Breast epithelium (tissue), 4 donors: ENCODE results near the gene ZDHHC4. TPM values are rescaled to one million over a fixed set of nuclear protein-coding genes. Genes with fewer than 3 reads are reported as not detected.

Source experiments
- DNase-seq, 2 donors: peaks; one replicate each; pipeline ENCODE4 v3.0.0-alpha.2; 2019; ENCODE audit warnings: low spot score in 2 of 2
- H3K27ac ChIP-seq, 2 donors: fragments of 200-600 bp; sonication (generic) in 1 of 2; one replicate each; pipeline ENCODE4 v1.5.1; 2016 to 2019; ENCODE audit warnings: mild to moderate bottlenecking in 1 of 2
- H3K27me3 ChIP-seq, 2 donors: fragments of 200-600 bp; sonication (generic) in 1 of 2; one replicate each; pipeline versions ENCODE4 v1.5.1 to v1.6.0; 2017 to 2019; ENCODE audit warnings: control low read depth in 1 of 2, mild to moderate bottlenecking in 1 of 2
- H3K36me3 ChIP-seq: fragments of 200-600 bp; one replicate; pipeline ENCODE4 v1.5.1; 2019
- H3K4me1 ChIP-seq, 2 donors: fragments of 200-600 bp; sonication (generic); one replicate each; pipeline ENCODE4 v1.5.1; 2016 to 2019; ENCODE audit warnings: control low read depth in 1 of 2
- H3K4me3 ChIP-seq, 3 donors: fragments of 200-600 bp; sonication (generic); 1 replicate in 2 of 3; 2 replicates in 1 of 3; pipeline ENCODE4 v1.5.1; 2016 to 2019; ENCODE audit warnings: mild to moderate bottlenecking in 3 of 3, moderate library complexity in 2 of 3
- H3K9me3 ChIP-seq, 2 donors: fragments of 200-600 bp; sonication (generic) in 1 of 2; one replicate each; pipeline ENCODE4 v1.5.1; 2016 to 2019; ENCODE audit warnings: control low read depth in 1 of 2
- CTCF ChIP-seq, 3 donors: fragments of 450-650 bp; IDR thresholded peaks; one replicate each; pipeline ENCODE4 v1.5.1; 2016 to 2017; ENCODE audit warnings: antibody characterized with exemption in 3 of 3, mild to moderate bottlenecking in 3 of 3, moderate library complexity in 3 of 3
- POLR2A ChIP-seq: fragments of 450-650 bp; IDR thresholded peaks from one replicate; pipeline ENCODE4 v1.6.1; 2016; ENCODE audit warnings: antibody characterized with exemption, mild to moderate bottlenecking, moderate library complexity
- POLR2AphosphoS5 ChIP-seq, 3 donors: sonication (generic); formaldehyde crosslinking; IDR thresholded peaks; one replicate each; pipeline ENCODE4 v1.6.1; 2017; ENCODE audit warnings: antibody characterized with exemption in 3 of 3
- intact Hi-C: fragments of 100-400 bp; cut with DNase I; formaldehyde crosslinking; loops from one replicate; pipeline ENCODE4 v1.15.1; 2023; ENCODE audit warnings: low total_unique reads
- total RNA-seq, 3 donors: library from RNA; depleted of rRNA; stranded (reverse); fragments of >200 nt; gene quantifications; one replicate each; pipeline ENCODE4 v1.1.0, GENCODE V29; 2016

Gene ZDHHC4
- total RNA-seq, 3 donors from 2014 or later: 43.2 to 60.6 (median 43.3) TPM

- intact Hi-C loops: no loop called here
- H3K9me3 ChIP-seq: no peaks in the 10 kb centered on the region
- H3K4me3 ChIP-seq: peak overlapping the region in 2 of 3 donors; percentile 51 to 65
- no peaks in the 10 kb centered on the region for H3K4me1 ChIP-seq
- no peak overlapping the region for H3K27ac ChIP-seq
- TF ChIP-seq POLR2A: no peak
- no peak for TF ChIP-seq POLR2AphosphoS5 (IDR thresholded peaks at IDR 0.05)
- TF ChIP-seq CTCF (IDR thresholded peaks at IDR 0.05): no peak
- peaks cover 5 to 66% of the 10 kb centered on the region in 2 donors for H3K27me3 ChIP-seq
- H3K36me3 ChIP-seq: no peaks in the 10 kb centered on the region
- DNase-seq: no peak
These were observed 45.6 kb upstream of the ZDHHC4 start for GRCh38 chr7:6531492-6532279.

- no peaks in the 10 kb centered on the region for H3K4me1 ChIP-seq
- H3K36me3 ChIP-seq: no peaks in the 10 kb centered on the region
- DNase-seq: no peak
- TF ChIP-seq CTCF (IDR thresholded peaks at IDR 0.05) (no peak), POLR2A (no peak), POLR2AphosphoS5 (IDR thresholded peaks at IDR 0.05) (no peak)
- no peaks in the 10 kb centered on the region for H3K9me3 ChIP-seq
- intact Hi-C loops: no loop called here
- H3K27me3 ChIP-seq: peaks cover 5 to 64% of the 10 kb centered on the region in 2 donors
- H3K27ac ChIP-seq: no peak overlapping the region
- no peak overlapping the region for H3K4me3 ChIP-seq
These were observed 44.7 kb upstream of the ZDHHC4 start for GRCh38 chr7:6532516-6532915.

DNA sequence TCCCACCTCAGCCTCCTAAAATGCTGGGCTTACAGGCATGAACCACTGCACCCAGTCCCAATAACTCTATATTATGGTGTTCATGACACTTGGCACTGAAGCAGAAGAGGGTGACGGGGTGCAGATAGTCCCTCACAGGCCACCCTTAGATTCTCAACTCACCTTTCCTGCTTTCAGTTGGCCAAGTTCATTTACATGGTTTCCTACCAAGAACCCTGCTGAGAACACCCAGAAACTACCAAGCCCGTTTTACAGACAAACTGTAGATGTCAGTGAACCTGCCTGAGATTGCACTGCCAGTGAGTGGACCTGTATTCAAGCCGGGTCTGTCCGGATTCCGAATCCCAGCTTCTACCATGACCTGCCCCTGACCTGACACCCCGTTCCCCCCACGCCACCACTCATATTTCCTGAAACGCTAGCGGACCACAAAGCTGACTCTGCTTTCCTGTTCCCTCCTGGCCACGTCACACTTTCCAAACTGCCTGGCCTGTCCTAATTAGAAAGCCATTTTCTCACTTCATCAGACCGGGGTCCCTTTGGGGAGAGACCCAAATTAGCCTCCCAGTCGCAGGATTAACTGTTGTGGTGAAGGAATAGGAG is 43.3 kb upstream of the ZDHHC4 start:
- Histone ChIP-seq H3K27me3 (peaks cover 5 to 57% of the 10 kb centered on the region in 2 donors), H3K27ac (no peak overlapping the region), H3K4me3 (no peak overlapping the region), H3K36me3 (no peaks in the 10 kb centered on the region), H3K4me1 (no peaks in the 10 kb centered on the region), H3K9me3 (no peaks in the 10 kb centered on the region)
- intact Hi-C loops: no loop called here
- no peak for DNase-seq
- TF ChIP-seq CTCF (IDR thresholded peaks at IDR 0.05) (no peak), POLR2AphosphoS5 (IDR thresholded peaks at IDR 0.05) (no peak), POLR2A (no peak)

DNA sequence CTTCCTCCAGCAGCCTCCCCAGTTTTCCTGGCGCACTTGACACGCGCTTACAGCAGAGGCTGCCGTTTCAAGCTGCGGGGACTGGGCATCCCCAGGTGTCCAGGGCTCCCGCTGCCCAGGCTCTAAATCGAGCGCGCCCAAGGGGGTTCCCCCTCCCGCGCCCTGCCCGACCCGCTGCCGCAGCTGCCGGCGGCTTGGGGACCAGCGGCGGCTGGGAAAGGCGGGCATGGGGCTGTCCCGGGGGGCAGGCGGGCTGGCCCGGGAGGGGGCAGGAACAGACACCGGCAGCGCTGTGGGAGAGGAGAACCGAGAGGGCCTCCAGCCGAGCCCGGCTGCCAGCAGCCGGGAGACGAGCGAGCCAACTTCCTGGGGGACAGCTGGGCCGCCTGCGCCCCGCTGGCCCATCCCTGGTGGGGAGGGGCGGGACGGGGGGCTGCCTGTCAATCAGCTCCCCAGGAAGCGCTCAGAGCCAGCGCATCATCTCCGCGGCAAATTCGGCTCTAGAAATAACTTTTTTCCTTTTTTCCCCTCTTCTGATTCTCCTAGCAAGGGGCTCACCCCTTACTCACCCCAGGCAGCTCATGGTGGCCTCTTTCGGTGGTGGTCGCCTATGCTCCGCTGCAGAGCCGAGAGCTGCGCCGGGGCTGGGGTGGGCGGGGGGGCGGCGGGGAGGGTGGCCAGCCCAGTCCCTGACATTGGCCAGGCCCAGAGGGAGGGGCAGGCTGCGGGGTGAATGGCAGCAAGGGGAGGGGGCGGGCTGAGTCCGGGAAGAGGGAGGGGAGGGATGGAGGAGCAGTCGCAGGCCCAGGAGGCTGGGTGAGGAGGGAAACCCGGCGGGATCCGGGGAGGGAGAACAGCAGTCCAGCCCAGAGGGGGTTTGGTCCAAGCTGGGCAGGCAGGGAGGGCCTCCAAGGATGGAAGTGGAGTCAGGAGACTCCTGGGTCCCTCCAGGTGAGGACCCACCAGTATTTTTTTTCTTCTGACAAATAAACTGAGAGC is 40.7 kb upstream of the ZDHHC4 start:
- H3K4me3 ChIP-seq: peak overlapping the region; percentile 4 to 60 (median 46)
- DNase-seq: no peak
- peaks cover 5 to 46% of the 10 kb centered on the region in 2 donors for H3K27me3 ChIP-seq
- intact Hi-C loops: no loop called here
- no peaks in the 10 kb centered on the region for H3K9me3 ChIP-seq
- no peak for TF ChIP-seq POLR2AphosphoS5 (IDR thresholded peaks at IDR 0.05)
- no peak for TF ChIP-seq CTCF (IDR thresholded peaks at IDR 0.05)
- H3K27ac ChIP-seq: no peak overlapping the region
- no peaks in the 10 kb centered on the region for H3K36me3 ChIP-seq
- H3K4me1 ChIP-seq: no peaks in the 10 kb centered on the region
